ENCODE data around the gene HMMR.

DNA sequence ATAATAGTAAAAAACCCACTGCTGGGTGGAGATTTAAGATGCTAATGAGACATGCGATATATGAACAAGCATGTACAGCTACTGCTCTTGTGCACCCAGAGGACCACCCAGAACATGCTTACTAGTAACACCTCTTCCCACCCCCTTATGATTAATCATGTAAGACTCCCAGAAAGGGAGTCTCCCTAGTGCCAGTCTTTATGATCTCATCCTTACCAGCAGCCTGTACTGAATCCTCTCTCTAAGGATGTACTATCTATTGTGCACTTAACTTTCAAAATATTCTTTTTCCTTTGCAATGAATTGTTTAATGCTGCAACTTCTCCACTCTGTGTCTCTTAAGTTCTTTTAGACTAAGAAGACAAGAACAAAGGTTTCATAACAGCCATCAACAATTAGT lies 35.9 kb downstream of the HMMR start:
- TF ChIP-seq CTCF (optimal IDR thresholded peaks at IDR 0.05 in 1 of 3, IDR thresholded peaks at IDR 0.05 in 1 of 3, conservative IDR thresholded peaks at IDR 0.05 in 1 of 3; ENCODE audit: extremely low read depth in 1 of 3, insufficient read depth in 2 of 3, low read length in 3 of 3) (no peak), EZH2 (IDR thresholded peaks at IDR 0.05; ENCODE audit: low read length) (no peak)
